ENCODE measurements around the gene FCRLB.

DNA sequence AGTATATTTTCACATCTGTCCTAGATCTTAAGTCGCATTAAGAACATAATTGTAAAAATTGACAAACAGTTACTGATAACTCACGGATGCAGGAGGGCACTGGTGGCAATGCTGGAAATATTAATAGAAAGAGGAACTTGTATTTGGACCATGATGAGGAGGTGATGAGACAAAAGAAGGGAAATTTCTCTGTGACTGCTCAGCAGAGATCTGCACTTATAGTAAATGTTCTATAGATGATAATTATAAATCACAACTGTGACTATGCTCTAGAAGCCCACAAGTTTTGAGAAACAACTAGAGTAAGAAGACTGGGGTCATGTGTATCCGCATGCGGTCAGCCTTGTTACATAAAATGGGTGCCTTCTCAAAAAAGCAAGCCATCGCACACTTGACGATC, 19.6 kb downstream of the FCRLB start:
- TF ChIP-seq SP2 (CRISPR knock-in tag; IDR thresholded peaks at IDR 0.05) (no peak), JUND (CRISPR knock-in tag; IDR thresholded peaks at IDR 0.05) (no peak), GTF2F1 (IDR thresholded peaks at IDR 0.05; ENCODE audit: low read length) (no peak), FOXA1 (IDR thresholded peaks at IDR 0.05) (no peak), FOXA1 (CRISPR knock-in tag; IDR thresholded peaks at IDR 0.05) (no peak), ZKSCAN8 (CRISPR knock-in tag; IDR thresholded peaks at IDR 0.05; ENCODE audit: borderline replicate concordance) (no peak), ZNF747 (CRISPR knock-in tag; IDR thresholded peaks at IDR 0.05; ENCODE audit: borderline replicate concordance) (no peak), EZH2 (conservative IDR thresholded peaks at IDR 0.05; ENCODE audit: low read depth, low read length) (no peak), HDAC2 (CRISPR knock-in tag; IDR thresholded peaks at IDR 0.05) (no peak), DNMT1 (CRISPR knock-in tag; IDR thresholded peaks at IDR 0.05) (no peak)
- TF ChIP-seq, protein P1, sequence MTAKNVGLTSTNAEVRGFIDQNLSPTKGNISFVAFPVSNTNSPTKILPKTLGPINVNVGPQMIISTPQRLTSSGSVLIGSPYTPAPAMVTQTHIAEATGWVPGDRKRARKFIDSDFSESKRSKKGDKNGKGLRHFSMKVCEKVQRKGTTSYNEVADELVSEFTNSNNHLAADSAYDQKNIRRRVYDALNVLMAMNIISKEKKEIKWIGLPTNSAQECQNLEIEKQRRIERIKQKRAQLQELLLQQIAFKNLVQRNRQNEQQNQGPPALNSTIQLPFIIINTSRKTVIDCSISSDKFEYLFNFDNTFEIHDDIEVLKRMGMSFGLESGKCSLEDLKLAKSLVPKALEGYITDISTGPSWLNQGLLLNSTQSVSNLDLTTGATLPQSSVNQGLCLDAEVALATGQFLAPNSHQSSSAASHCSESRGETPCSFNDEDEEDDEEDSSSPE (CRISPR knock-in tag; IDR thresholded peaks at IDR 0.05) = no peak
- TF ChIP-seq, protein P2, sequence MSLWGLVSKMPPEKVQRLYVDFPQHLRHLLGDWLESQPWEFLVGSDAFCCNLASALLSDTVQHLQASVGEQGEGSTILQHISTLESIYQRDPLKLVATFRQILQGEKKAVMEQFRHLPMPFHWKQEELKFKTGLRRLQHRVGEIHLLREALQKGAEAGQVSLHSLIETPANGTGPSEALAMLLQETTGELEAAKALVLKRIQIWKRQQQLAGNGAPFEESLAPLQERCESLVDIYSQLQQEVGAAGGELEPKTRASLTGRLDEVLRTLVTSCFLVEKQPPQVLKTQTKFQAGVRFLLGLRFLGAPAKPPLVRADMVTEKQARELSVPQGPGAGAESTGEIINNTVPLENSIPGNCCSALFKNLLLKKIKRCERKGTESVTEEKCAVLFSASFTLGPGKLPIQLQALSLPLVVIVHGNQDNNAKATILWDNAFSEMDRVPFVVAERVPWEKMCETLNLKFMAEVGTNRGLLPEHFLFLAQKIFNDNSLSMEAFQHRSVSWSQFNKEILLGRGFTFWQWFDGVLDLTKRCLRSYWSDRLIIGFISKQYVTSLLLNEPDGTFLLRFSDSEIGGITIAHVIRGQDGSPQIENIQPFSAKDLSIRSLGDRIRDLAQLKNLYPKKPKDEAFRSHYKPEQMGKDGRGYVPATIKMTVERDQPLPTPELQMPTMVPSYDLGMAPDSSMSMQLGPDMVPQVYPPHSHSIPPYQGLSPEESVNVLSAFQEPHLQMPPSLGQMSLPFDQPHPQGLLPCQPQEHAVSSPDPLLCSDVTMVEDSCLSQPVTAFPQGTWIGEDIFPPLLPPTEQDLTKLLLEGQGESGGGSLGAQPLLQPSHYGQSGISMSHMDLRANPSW (CRISPR knock-in tag; IDR thresholded peaks at IDR 0.05; ENCODE audit: borderline replicate concordance) = no peak

Data from HepG2 (cell line).